Liver (tissue), 9 donors: ENCODE results near the gene FAM110A. TPM values are rescaled to one million over a fixed set of nuclear protein-coding genes. Genes with fewer than 3 reads are reported as not detected.

Experiments
- DNase-seq: peaks from one replicate; pipeline ENCODE4 v3.0.0-alpha.2; 2017; ENCODE audit warnings: low spot score
- H3K27ac ChIP-seq, 2 donors: one replicate each; pipeline ENCODE4 v1.7.0; 2013; ENCODE audit warnings: inconsistent platforms in 2 of 2, low read length in 2 of 2, control low read depth in 1 of 2, low read depth in 1 of 2, mild to moderate bottlenecking in 1 of 2
- H3K27me3 ChIP-seq, 4 donors: one replicate each; pipeline versions ENCODE4 v1.6.1 to v1.7.0; 2013; ENCODE audit warnings: low read length in 3 of 4, inconsistent platforms in 1 of 4, mild to moderate bottlenecking in 1 of 4, moderate library complexity in 1 of 4; ENCODE audit not compliant: control insufficient read depth in 4 of 4, insufficient read depth in 4 of 4
- H3K36me3 ChIP-seq, 4 donors: one replicate each; pipeline versions ENCODE4 v1.6.1 to v1.7.0; 2013; ENCODE audit warnings: low read length in 3 of 4, mild to moderate bottlenecking in 3 of 4, low read depth in 1 of 4, moderate library complexity in 1 of 4; ENCODE audit not compliant: control insufficient read depth in 4 of 4, insufficient read depth in 3 of 4
- H3K4me1 ChIP-seq, 4 donors: one replicate each; pipeline versions ENCODE4 v1.6.1 to v1.7.0; 2013; ENCODE audit warnings: low read length in 3 of 4, mild to moderate bottlenecking in 3 of 4, moderate library complexity in 1 of 4; ENCODE audit not compliant: control insufficient read depth in 4 of 4, insufficient read depth in 4 of 4
- H3K4me3 ChIP-seq, 3 donors: one replicate each; pipeline versions ENCODE4 v1.6.1 to v1.7.0; 2013; ENCODE audit warnings: low read length in 3 of 3, control low read depth in 1 of 3, low read depth in 1 of 3, mild to moderate bottlenecking in 1 of 3
- H3K9ac ChIP-seq, 2 donors: one replicate each; pipeline ENCODE4 v1.7.0; 2013; ENCODE audit warnings: low read length in 2 of 2, mild to moderate bottlenecking in 2 of 2, moderate library complexity in 2 of 2, control low read depth in 1 of 2, low read depth in 1 of 2
- H3K9me3 ChIP-seq, 4 donors: one replicate each; pipeline versions ENCODE4 v1.6.1 to v1.7.0; 2013; ENCODE audit warnings: low read length in 3 of 4; ENCODE audit not compliant: control insufficient read depth in 4 of 4
- EGR1 ChIP-seq, 2 donors: IDR thresholded peaks; 2 replicates each; pipeline ENCODE4 v1.6.1; 2016 to 2018; ENCODE audit warnings: antibody characterized with exemption in 2 of 2, low read depth in 2 of 2
- FOXA1 ChIP-seq: IDR thresholded peaks from 2 replicates; pipeline ENCODE4 v1.6.1; 2016; ENCODE audit warnings: antibody characterized with exemption
- GABPA ChIP-seq, 2 donors: IDR thresholded peaks in 1 of 2; conservative IDR thresholded peaks in 1 of 2; 2 replicates each; pipeline ENCODE4 v1.6.1; 2016; ENCODE audit warnings: antibody characterized with exemption in 2 of 2, mild to moderate bottlenecking in 1 of 2, moderate library complexity in 1 of 2
- HNF4A ChIP-seq, 2 donors: conservative IDR thresholded peaks; 2 replicates each; pipeline ENCODE4 v1.6.1; 2016; ENCODE audit warnings: antibody characterized with exemption in 2 of 2, mild to moderate bottlenecking in 2 of 2
- HNF4G ChIP-seq: IDR thresholded peaks from 2 replicates; pipeline ENCODE4 v1.6.1; 2016; ENCODE audit warnings: antibody characterized with exemption
- JUND ChIP-seq, 2 donors: IDR thresholded peaks; 2 replicates each; pipeline ENCODE4 v1.6.1; 2016; ENCODE audit warnings: antibody characterized with exemption in 2 of 2
- NR2F2 ChIP-seq: IDR thresholded peaks from 2 replicates; pipeline ENCODE4 v1.6.1; 2016; ENCODE audit warnings: antibody characterized with exemption
- RAD21 ChIP-seq, 2 donors: IDR thresholded peaks; 2 replicates each; pipeline ENCODE4 v1.6.1; 2016; ENCODE audit warnings: antibody characterized with exemption in 2 of 2, mild to moderate bottlenecking in 2 of 2
- RXRA ChIP-seq, 2 donors: IDR thresholded peaks; 2 replicates each; pipeline ENCODE4 v1.6.1; 2017 to 2018; ENCODE audit warnings: antibody characterized with exemption in 2 of 2, mild to moderate bottlenecking in 1 of 2
- YY1 ChIP-seq: IDR thresholded peaks from 2 replicates; pipeline ENCODE4 v1.6.1; 2016; ENCODE audit warnings: antibody characterized with exemption, mild to moderate bottlenecking
- WGBS: extraction: QIAGEN DNeasy Blood & Tissue Kit; methylation state at CpG from one replicate; pipeline ENCODE4 v1.1.7; 2013; 5-methylcytosine and 5-hydroxymethylcytosine counted together
- polyA plus RNA-seq, 2 donors: library from polyadenylated mRNA; stranded (reverse) in 1 of 2; unstranded in 1 of 2; fragments of 200-250 nt in 1 of 2; fragments of >200 nt in 1 of 2; fragmentation: Nextera tagmentation in 1 of 2; extraction: Ambion mirVana in 1 of 2; gene quantifications; one replicate each; pipeline versions ENCODE4 v1.2.1 to v1.2.3, GENCODE V29; 2013 to 2015
- total RNA-seq, 2 donors: library from RNA; depleted of rRNA; stranded (reverse); fragments of >200 nt; gene quantifications; one replicate each; pipeline ENCODE4 v1.2.3, GENCODE V29; 2014
- TF ChIP-seq, protein P1 (sequence below): IDR thresholded peaks from 2 replicates; pipeline ENCODE4 v1.6.1; 2016; ENCODE audit warnings: antibody characterized with exemption
- TF ChIP-seq, protein P2 (sequence below): IDR thresholded peaks from 2 replicates; pipeline ENCODE4 v1.6.1; 2016; ENCODE audit warnings: antibody characterized with exemption
- TF ChIP-seq, protein P3 (sequence below): IDR thresholded peaks from 2 replicates; pipeline ENCODE4 v1.6.1; 2016; ENCODE audit warnings: antibody characterized with exemption, mild to moderate bottlenecking
- TF ChIP-seq, protein P4 (sequence below): fragments of 150-350 bp; IDR thresholded peaks from 2 replicates; pipeline ENCODE4 v1.5.1; 2017; ENCODE audit warnings: improper control_type of control experiment, low read depth, low read length; ENCODE audit not compliant: missing input control
- donor health status: healthy.
- donor health status: healthy.
- donor health status: healthy.
- donor health status: healthy.
- donor health status: healthy.

The FAM110A gene
- total and polyA plus RNA-seq, 4 donors = 1.2 to 6.7 (median 2.0) TPM

DNA sequence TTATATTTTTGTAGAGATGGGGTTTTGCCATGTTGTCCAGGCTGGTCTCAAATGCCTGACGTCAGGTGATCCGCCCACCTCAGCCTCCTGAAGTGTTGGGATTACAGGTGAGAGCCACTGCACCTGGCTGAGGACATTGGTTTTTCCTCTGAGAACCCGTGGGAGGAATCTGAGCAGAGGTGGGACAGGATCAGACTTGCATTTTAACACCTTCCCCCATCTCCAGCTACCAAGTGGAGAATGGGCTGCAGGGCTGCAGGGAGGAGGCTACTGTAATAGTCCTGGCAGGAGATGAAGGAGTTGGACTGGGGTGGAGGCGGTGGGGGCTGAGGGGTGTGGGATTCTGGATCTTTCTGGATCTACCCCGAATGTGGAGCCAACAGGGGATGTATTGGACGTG, 24.5 kb downstream of the FAM110A start:
- TF ChIP-seq, protein P1, sequence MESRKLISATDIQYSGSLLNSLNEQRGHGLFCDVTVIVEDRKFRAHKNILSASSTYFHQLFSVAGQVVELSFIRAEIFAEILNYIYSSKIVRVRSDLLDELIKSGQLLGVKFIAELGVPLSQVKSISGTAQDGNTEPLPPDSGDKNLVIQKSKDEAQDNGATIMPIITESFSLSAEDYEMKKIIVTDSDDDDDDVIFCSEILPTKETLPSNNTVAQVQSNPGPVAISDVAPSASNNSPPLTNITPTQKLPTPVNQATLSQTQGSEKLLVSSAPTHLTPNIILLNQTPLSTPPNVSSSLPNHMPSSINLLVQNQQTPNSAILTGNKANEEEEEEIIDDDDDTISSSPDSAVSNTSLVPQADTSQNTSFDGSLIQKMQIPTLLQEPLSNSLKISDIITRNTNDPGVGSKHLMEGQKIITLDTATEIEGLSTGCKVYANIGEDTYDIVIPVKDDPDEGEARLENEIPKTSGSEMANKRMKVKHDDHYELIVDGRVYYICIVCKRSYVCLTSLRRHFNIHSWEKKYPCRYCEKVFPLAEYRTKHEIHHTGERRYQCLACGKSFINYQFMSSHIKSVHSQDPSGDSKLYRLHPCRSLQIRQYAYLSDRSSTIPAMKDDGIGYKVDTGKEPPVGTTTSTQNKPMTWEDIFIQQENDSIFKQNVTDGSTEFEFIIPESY = no peak
- TF ChIP-seq HNF4A (conservative IDR thresholded peaks at IDR 0.05) (no peak), HNF4G (no peak)
- no peaks in the 10 kb centered on the region for H3K27me3 ChIP-seq
- DNase-seq = no peak
- WGBS = 79% methylated on average over 6 of the region's 6 CpGs
- H3K4me1 ChIP-seq = no peaks in the 10 kb centered on the region
- no peak overlapping the region for H3K9ac ChIP-seq
- no peak overlapping the region for H3K27ac ChIP-seq
- H3K9me3 ChIP-seq = no peaks in the 10 kb centered on the region
- H3K36me3 ChIP-seq = peaks cover 0 to 2% (median 0%) of the 10 kb centered on the region in 4 donors
- H3K4me3 ChIP-seq = no peak overlapping the region

DNA sequence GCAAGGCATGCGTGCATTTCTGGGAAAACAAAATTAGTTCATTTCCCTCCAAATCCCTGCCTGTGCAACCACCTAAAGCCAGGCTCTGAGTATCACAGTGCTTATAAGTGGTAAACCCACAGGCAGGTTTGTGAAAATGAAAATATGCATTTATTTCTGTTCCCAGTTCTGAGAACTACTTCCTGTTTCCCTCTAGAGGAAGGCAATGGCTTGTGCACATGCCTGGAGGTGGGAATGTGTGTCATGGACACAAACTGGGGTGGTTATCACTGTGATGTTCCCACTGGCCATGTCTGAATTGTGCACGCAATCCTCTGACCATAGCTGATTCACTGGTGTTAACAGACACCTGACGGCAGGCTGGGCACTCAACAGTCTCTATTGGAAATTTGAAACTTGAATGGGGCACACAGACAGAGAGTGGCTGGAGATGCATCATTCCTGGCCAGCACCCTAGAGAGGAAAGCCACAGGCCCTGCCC, 26.3 kb downstream of the FAM110A start:
- Histone ChIP-seq H3K27ac (no peak overlapping the region), H3K27me3 (no peaks in the 10 kb centered on the region), H3K4me1 (no peaks in the 10 kb centered on the region), H3K36me3 (peaks cover 0 to 1% (median 0%) of the 10 kb centered on the region in 4 donors), H3K9me3 (no peaks in the 10 kb centered on the region), H3K4me3 (no peak overlapping the region), H3K9ac (no peak overlapping the region)
- TF ChIP-seq YY1 (no peak), RXRA (IDR thresholded peaks at IDR 0.05) (no peak), RAD21 (IDR thresholded peaks at IDR 0.05) (no peak)
- TF ChIP-seq, protein P2, sequence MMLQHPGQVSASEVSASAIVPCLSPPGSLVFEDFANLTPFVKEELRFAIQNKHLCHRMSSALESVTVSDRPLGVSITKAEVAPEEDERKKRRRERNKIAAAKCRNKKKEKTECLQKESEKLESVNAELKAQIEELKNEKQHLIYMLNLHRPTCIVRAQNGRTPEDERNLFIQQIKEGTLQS = no peak
- TF ChIP-seq, protein P3, sequence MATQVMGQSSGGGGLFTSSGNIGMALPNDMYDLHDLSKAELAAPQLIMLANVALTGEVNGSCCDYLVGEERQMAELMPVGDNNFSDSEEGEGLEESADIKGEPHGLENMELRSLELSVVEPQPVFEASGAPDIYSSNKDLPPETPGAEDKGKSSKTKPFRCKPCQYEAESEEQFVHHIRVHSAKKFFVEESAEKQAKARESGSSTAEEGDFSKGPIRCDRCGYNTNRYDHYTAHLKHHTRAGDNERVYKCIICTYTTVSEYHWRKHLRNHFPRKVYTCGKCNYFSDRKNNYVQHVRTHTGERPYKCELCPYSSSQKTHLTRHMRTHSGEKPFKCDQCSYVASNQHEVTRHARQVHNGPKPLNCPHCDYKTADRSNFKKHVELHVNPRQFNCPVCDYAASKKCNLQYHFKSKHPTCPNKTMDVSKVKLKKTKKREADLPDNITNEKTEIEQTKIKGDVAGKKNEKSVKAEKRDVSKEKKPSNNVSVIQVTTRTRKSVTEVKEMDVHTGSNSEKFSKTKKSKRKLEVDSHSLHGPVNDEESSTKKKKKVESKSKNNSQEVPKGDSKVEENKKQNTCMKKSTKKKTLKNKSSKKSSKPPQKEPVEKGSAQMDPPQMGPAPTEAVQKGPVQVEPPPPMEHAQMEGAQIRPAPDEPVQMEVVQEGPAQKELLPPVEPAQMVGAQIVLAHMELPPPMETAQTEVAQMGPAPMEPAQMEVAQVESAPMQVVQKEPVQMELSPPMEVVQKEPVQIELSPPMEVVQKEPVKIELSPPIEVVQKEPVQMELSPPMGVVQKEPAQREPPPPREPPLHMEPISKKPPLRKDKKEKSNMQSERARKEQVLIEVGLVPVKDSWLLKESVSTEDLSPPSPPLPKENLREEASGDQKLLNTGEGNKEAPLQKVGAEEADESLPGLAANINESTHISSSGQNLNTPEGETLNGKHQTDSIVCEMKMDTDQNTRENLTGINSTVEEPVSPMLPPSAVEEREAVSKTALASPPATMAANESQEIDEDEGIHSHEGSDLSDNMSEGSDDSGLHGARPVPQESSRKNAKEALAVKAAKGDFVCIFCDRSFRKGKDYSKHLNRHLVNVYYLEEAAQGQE = no peak
- 59% methylated on average over 3 of the region's 3 CpGs for WGBS
- no peak for DNase-seq

DNA sequence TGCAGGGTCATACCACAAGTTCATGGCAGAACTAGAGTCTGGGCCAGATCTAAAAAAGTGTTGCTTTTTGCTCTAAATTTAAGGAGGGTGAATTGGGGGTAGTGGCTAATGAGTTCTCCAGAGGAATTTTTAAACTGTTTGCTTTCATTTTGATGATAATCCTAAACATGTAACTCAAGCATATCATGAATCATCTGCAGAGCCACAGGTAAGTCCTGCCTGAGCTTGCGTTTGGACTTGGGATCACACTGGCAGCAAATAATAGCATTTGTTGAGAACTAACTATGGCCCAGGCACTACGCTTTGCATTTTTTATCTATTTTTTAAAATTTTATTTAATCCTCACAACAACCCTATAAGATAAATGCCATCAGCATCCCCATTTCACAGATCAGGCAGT, 27.4 kb downstream of the FAM110A start:
- no peaks in the 10 kb centered on the region for H3K36me3 ChIP-seq
- 97% methylated on average over 2 of the region's 2 CpGs for WGBS
- no peak overlapping the region for H3K27ac ChIP-seq
- no peak overlapping the region for H3K9ac ChIP-seq
- no peak for DNase-seq
- no peaks in the 10 kb centered on the region for H3K9me3 ChIP-seq
- no peaks in the 10 kb centered on the region for H3K4me1 ChIP-seq
- no peak overlapping the region for H3K4me3 ChIP-seq
- peaks cover 0 to 5% (median 0%) of the 10 kb centered on the region in 4 donors for H3K27me3 ChIP-seq
- TF ChIP-seq FOXA1 (no peak), GABPA (IDR thresholded peaks at IDR 0.05 in 1 of 2, conservative IDR thresholded peaks at IDR 0.05 in 1 of 2) (no peak), NR2F2 (no peak), EGR1 (IDR thresholded peaks at IDR 0.05; ENCODE audit: low read depth in 2 of 2) (no peak), JUND (IDR thresholded peaks at IDR 0.05) (no peak)
- TF ChIP-seq, protein P2 = no peak
- TF ChIP-seq, protein P4, sequence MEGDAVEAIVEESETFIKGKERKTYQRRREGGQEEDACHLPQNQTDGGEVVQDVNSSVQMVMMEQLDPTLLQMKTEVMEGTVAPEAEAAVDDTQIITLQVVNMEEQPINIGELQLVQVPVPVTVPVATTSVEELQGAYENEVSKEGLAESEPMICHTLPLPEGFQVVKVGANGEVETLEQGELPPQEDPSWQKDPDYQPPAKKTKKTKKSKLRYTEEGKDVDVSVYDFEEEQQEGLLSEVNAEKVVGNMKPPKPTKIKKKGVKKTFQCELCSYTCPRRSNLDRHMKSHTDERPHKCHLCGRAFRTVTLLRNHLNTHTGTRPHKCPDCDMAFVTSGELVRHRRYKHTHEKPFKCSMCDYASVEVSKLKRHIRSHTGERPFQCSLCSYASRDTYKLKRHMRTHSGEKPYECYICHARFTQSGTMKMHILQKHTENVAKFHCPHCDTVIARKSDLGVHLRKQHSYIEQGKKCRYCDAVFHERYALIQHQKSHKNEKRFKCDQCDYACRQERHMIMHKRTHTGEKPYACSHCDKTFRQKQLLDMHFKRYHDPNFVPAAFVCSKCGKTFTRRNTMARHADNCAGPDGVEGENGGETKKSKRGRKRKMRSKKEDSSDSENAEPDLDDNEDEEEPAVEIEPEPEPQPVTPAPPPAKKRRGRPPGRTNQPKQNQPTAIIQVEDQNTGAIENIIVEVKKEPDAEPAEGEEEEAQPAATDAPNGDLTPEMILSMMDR = no peak
- TF ChIP-seq, protein P1 = no peak
